Measurements from ENCODE around the gene ZMYND8.
"Not testable (repeated sequence)": the region's sequence is repeated elsewhere in the genome, so short reads cannot be mapped to it uniquely, and the experiment has no call there.

ZMYND8 gene

DNA sequence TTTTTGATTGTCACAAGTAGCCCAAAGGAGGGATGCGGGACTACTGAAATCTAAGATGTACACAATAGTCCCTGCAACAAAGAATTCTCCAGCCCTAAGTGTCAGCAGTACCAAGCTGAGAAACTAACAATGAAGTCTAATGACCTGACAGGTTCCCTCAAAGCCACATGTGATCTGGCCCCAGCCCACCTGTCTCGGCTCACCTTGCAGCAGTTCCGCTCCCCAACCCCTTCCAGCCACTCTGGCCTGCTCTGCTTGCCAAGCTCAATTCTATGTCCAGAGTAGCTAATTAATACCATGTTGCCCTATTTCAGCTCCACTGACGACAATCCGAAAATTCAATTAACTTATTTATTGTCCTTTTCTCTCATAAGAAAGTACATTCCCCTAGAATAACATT lies 72.1 kb downstream of the ZMYND8 start:
- DNase-seq = no peak

DNA sequence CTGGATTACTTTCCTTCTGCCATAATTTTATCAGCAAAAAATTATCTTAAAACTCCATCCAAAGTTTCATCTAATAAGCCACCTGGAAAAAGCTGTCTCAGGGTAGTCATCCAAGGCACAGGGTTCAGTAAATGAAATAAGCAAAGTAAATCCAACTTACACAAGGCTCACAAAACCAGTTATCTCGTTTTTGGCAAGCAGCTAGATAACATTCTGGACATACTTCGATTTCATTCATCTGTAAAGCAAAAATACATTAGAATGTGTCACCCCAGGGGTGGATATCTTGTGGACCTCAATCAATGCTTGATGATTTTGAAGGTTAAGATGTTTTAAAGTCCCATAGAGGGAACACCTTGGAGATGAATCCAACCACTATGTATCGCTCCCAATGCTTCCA lies 73.1 kb downstream of the ZMYND8 start:
- no peak for DNase-seq

DNA sequence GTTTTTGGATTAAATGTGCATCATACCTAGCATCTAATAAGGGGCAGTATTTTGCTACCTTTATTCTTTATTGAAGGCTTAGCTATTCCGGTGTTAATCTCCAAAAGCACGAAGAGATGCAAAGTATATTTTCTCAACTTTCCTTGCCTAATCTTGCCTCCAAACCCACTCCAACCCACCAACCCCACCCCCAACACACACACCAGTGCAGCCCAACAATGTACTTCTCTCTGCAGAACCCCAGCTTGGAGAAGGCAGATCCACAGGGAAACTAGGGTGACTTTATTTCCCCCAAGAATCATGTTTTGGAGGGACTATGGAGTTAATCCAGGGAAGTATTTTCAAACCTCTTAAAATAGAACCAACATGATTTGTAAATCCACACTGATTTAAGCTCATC lies 73.6 kb downstream of the ZMYND8 start:
- DNase-seq = no peak

GRCh38 chr20:47281376-47281775 lies 75.1 kb downstream of the ZMYND8 start:
- no peak for DNase-seq

DNA sequence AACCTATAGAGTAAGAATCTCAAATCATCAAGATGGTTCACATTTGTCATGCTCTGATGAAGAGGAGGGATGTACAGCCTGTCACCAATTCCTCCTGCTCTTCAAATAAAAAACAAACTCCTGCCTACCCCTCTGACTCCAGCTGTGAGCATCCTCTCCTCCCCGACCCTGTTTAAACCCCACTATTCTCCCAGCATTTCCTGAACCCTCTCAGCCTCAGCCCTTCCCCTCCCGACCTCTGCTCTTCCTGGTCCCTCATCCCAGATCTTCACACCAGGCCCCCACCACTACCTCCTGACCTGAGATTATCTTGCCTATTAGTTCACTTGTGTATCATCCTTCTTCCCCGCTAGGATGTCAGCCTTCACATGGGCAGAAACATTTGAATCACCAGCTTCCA lies 75.8 kb downstream of the ZMYND8 start:
- no peak for DNase-seq

DNA sequence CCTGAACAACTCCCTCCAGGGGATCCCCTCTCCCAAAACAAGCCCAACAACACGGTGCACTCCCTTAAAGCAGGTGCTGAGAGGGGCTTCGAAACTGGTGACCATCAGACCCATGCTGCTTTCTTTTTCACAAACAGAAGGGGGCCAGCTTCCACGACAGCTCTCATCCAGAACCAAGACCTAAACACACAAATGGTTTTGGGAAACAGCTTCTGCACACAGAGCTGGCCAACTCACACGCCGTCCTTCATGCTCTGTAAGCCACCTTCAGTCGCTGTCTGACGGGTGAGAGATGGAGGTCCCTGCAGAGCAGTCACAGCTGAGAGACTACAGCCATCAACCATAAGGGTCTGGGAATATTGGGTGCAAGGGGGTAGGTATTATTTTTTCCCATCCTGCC lies 76.3 kb downstream of the ZMYND8 start:
- no peak for DNase-seq

DNA sequence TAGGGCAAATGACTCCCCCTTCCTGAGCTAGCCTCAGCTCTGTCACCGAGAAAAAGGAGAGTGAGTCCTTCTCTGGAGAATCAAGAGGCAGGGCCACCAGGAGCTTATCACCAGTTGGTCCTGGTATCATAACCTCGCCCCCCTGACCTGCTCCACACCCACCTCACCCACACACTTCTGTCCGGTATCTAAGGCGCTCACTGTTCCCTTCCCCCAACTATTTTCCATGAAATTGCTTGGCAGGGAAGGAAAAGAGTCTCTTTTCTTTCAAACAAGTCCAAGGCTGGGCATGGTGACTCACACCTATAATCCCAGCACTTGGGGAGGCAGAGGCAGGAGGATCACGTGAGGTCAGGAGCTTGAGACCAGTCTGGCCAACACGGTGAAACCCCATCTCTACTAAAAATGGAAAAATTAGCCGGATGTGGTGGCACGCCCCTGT lies 77.6 kb downstream of the ZMYND8 start:
- DNase-seq = no peak

DNA sequence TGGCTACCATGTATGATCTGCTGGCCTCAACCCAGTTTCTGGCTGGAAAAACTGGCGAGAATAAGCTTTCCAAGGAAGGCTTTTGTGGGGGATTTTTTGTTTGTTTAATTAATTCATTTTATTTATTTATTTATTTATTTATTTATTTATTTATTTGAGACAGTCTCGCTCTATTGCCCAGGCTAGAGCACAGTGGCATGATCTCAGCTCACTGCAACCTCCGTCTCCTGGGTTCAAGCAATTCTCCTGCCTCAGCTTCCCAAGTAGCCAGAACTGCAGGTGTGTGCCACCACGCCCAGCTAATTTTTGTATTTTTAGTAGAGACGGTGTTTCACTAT lies 79.0 kb downstream of the ZMYND8 start:
- not testable (repeated sequence) for DNase-seq

DNA sequence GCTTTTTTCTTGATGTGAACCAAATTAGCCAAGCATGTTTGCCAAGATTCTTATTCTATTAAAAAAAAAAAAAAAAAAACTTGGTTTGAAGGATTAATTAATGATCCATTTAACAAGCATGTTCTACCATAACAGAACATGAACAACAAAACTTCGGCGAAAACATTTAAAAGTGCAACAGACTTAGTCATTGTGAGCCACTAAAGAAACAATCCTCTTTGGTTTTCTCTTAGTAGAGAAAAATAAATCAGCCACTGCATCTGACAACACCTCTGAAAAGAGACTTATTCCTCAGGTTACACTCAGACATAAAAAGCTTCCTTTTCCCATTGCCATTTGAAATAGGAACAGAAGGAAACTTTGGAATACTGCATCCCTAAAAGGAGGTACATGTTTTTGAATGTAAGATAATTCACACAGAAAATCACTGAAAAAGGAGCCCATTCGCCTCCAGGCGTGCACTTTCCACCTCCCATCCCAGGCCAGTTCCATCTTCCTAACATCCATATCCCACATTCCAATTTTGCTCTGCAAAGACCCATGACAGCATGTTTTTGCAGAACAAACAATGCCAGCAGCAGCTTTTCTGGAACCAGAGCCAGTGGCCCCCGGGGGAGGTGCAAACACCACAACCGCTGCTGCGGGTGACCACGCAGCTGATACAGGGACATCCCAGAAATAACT lies 79.5 kb downstream of the ZMYND8 start:
- no peak for DNase-seq

DNA sequence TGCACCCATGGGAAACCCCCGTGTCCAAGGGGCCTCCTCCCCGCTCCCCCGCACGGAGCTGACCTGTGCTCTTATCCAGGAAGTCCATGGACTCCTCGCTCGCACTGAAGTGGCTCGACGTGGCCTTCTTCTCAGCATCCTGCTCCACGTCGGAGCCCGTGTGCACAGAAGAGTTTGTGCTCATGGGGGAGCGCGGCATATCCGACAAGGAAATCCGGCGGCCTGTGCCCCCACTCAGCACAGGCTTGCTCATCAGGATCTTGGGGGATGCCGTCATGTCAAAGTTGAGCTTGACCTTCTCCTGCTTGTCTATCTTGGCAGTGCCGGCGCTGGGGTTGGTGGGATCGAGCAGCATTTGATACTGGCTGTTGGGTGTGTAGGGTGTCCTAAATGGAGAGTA lies 80.2 kb downstream of the ZMYND8 start:
- no peak for DNase-seq

DNA sequence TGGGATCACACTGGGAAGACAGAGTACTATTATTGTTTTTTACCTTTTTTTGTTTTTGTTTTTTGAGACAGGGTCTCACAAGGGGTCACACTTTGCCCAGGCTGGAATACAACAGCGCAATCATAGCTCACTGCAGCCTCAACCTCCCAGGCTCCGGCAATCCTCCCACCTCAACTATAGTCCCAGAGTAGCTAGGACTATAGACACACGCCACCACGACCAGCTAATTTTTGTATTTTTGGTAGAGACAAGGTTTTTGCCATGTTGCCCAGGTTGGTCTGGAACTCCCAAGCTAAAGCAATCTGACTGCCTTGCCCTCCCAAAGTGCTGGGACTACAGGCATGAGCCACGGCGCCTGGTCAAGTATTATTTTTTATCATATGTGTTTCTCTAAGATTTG lies 81.0 kb downstream of the ZMYND8 start:
- DNase-seq = no peak

DNA sequence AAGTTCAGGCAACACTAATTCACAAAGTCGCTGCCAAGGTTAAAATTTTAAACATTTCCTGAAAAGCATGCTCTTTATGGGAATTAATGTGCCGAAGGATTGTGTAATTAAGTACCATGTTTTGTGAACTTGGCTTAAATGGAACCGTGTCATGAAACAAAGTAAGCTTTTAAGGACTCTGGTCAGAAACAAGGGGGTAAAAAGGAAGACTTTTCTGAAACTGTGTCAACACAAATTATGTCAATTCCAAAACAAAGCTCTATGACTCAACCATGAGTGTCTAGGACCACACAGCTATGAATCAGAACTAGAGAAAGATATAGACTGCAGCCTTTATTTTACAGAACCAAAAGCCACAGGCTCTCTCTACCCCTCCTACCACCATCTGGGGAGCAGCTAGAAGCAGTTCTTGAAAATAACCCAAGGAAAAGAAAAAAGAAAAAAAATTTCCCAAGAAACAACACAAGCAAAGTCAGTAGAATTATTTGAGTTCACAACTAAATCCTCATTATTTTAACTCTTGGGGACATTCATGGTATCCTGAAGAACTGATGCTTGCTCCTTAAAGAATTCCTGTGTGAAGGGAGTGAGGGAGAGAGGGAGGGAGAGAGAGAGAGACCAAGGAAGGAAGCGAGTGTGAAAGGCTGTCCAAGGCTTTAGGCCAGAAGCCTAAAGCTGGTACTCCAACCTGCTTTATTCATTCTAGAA lies 81.9 kb downstream of the ZMYND8 start:
- peak; percentile 37 for DNase-seq

GRCh38 chr20:47273591-47274235 lies 82.8 kb downstream of the ZMYND8 start:
- no peak for DNase-seq

DNA sequence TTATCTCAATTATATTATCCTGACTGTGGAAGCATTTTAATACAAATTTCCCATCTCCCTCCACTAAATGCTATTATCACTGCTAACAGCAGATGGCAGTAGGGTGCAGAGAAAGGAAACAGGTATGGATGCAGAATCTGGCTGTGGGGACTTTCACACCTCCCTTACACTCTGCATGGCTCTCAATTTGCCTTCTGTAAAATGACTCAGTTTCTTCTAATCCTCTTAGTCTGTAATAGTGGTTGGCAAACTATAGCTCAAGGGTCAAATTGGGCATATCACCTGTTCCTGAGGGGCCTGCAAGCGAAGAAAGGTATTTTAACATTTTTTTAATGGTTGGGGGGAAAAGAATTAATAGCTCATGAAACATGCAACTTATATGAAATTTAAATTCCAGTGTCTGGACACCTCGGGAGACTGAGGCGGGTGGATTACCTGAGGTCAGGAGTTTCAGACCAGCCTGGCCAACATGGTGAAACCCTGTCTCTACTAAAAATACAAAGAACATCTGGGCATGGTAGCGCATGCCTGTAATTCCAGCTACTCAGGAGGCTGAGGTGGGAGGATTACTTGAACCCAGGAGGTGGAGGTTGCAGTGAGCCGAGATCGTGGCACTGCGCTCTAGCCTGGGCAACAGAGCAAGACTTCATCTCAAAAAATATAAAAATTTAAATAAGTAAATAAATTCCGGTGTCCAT lies 83.5 kb downstream of the ZMYND8 start:
- DNase-seq = peak; percentile 58

GRCh38 chr20:47271046-47271615 lies 85.4 kb downstream of the ZMYND8 start:
- DNase-seq = no peak

DNA sequence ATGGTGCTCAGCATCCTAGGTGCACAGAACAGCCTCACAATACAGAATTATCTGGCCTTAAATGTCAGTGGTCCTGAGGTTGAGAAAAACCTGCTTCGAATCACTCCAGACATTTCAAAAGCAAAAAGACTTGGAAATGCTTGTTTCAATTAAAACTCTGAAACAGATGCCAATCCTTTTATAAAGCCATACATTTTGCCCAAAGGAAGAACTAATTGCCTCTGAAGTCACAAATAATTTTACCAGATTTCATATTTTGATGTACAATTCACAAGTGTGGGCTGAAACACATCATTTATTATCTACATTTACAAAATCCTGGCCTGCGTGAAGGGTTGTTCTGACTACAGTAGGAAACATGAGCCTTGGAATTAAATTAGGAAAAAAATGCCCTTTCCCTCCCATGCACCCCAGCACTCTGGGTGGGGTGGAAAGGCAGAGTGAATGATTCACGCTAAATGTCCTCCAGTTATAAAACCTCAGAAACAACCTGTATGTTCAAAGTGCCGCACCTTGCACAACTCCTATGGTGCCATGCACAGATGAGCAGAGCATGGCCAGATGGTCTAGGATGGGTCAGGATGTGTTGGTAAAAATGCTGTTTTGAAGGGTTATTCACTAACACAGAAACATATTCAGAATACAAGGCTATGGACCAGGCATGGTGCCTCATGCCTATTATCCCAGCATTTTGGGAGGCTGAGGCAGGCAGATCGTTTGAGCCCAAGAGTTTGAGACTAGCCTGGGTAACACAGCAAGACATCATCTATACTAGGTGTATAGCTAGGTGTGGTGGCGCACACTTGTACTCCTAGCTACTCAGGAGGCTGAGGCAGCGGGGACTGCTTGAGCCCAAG lies 87.0 kb downstream of the ZMYND8 start:
- no peak for DNase-seq

DNA sequence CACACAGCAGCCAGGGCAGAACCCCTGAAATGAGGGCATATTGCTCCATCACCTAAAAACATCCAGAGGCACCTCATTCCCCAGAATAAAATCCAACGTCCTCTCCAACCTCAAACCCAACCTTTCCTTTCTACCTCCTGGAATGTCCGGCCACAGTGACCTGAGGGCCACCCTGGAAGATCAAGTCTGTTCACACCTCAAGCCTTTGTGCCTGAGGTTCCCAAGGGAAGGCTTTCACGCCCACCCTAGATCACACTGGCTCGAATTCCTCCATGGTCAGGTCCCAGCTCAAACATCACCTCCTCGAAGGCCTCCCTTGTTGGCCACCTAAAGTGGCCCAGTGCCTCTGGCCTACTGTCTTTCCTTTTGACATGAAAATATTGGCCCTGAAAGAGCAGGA lies 88.9 kb downstream of the ZMYND8 start:
- no peak for DNase-seq

- DNase-seq = no peak
Observed at GRCh38 chr20:47266847-47267515, 89.5 kb downstream of the ZMYND8 start.

DNA sequence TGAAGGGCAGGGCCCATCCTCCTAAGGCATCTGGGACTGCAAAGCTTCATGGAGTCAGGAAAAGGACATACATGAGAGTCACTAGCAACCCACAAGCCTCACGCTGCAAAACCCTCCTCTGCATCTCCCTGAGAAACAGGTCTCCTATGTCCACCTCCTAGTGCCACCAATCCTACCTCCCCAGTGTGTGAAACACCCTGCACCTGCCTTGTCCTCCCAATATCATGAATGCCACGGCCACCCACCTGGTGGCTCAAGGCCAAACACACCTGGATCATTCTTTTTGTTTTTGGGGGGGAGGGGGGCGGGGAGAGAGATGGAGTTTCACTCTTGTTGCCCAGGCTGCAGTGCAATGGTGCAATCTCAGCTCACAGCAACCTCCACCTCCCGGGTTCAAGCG lies 90.5 kb downstream of the ZMYND8 start:
- DNase-seq = no peak

DNA sequence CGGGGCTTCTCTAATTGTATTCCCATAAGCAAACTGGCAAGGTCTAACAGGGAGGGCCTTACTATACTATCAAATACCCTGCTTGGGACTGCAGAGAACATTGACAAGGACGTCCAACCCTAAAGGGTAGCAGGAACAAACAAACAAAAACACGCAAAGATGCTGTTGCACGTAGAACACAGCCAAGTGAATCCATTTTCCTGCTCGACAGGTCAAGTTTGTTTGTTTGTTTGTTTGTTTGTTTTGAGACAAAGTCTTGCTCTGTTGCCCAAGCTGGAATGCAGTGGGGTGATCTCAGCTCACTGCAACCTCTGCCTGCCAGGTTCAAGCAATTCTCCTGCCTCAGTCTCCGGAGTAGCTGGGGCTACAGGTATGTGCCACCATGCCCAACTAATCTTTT lies 91.3 kb downstream of the ZMYND8 start:
- DNase-seq = no peak

DNA sequence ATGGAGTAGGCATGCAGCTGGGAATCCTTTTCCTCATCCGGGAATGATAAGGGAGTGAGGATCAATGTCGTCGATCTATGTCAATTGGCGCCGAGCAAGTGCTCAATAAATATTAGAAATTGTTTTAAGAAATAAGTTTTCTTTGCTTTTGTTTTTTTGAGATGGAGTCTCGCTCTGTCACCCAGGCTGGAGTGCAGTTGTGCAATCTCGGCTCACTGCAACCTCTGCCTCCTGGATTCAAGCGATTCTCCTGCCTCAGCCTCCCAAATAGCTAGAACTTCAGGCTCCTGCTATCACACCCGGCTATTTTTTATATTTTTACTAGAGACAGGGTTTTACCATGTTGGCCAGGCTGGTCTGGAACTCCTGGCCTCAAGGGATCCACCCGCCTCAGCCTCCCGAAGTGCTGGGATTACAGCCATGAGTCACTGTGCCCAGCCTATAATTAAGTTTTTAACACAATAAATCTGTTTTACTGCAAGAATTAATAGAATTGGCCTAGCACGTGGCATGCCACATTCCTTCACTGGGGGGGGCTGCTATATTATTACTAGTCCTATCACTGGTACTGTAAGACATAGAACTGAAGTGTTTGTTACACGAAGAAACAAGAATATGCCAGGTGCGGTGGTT lies 92.2 kb downstream of the ZMYND8 start:
- not testable (repeated sequence) for DNase-seq

All from stimulated activated CD8-positive, alpha-beta memory T cell treated with anti-CD3 and anti-CD28 coated beads, Interleukin-4, amount 100 ng/mL, for 48 hours (primary cell).